Urinary bladder (tissue), 4 donors: ENCODE measurements around the gene CD63. TPM values are rescaled to one million over a fixed set of nuclear protein-coding genes. Genes with fewer than 3 reads are reported as not detected.

Experiments used
- DNase-seq: peaks from one replicate; pipeline ENCODE4 v3.0.0-alpha.2; 2015; ENCODE audit errors: extremely low spot score
- H3K27ac ChIP-seq: one replicate; pipeline ENCODE4 v1.5.1; 2013; ENCODE audit warnings: low read depth, mild to moderate bottlenecking, moderate library complexity
- H3K36me3 ChIP-seq: one replicate; pipeline ENCODE4 v1.6.1; 2013; ENCODE audit warnings: mild to moderate bottlenecking, moderate library complexity; ENCODE audit not compliant: insufficient read depth
- H3K4me1 ChIP-seq: one replicate; pipeline ENCODE4 v1.6.1; 2013; ENCODE audit warnings: mild to moderate bottlenecking, moderate library complexity; ENCODE audit not compliant: insufficient read depth
- H3K4me3 ChIP-seq: one replicate; pipeline ENCODE4 v1.5.1; 2013; ENCODE audit warnings: low read depth, low read length
- WGBS: extraction: QIAGEN DNeasy Blood & Tissue Kit; methylation state at CpG from one replicate; pipeline ENCODE4 v1.1.7; 2013; 5-methylcytosine and 5-hydroxymethylcytosine counted together
- polyA plus RNA-seq: library from polyadenylated mRNA; stranded (reverse); fragments of 200-250 nt; gene quantifications from one replicate; pipeline ENCODE4 v1.2.3, GENCODE V29; 2013
- total RNA-seq: library from RNA; depleted of rRNA; stranded (reverse); fragments of >200 nt; gene quantifications from one replicate; pipeline ENCODE4 v1.2.3, GENCODE V29; 2014
- donor health status: healthy with polysubstance abuse.
- donor health status: healthy.

The CD63 gene
- total and polyA plus RNA-seq, 2 donors = 682 to 1,016 TPM

DNA sequence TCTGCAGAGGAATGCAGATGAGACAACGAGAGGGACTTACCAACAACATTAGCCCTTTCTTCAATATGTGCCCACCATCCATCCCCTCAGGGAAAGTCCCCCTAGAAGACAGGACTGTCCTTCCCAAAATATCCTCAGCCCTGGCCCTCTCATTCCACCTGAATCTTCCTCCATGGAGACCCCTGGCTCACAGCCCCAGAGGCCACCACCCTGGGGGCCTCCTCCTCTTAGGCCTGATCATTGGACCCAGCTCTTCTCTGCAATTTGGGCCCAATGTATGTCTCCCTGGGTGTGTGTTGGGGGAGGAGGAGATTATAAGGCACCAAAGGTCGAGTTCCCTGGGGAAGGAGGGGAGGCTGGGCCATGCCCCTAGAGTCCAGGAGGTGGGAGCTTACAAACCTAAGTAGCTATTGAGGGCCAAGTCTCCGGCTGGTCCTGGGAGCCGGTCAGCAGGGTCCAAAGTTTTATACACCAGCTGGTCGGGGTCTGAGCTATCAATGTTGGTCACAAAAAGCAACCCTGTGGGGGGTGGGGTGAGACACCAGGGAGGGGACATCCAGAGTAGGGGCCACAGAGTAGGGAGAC, 29.2 kb downstream of the CD63 start:
- Histone ChIP-seq H3K4me3 (no peak overlapping the region), H3K4me1 (no peaks in the 10 kb centered on the region), H3K27ac (no peak overlapping the region), H3K36me3 (no peaks in the 10 kb centered on the region)
- DNase-seq = no peak
- WGBS = 73% methylated on average over 5 of the region's 5 CpGs

DNA sequence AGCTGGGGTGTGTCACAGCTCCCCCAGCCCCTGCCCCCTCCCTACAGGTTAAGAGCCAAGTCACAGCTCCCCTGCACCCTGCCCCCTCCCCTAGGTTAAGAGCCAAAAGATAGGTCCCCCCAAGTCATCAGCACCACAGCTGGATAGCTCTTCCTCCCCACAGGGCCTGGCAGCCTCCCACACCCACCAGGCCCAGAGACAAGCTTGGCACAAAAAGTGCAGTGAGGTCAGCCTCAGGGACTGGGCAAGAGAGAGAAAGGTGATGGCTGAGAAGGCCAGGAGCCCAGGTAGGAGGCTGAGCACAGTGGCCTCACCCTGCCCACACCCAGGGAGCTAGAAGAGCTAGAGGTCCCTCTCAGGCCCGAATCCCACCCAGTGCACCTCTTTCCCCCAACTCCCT, 29.8 kb downstream of the CD63 start:
- 92% methylated on average over 1 of the region's 1 CpG for WGBS
- H3K4me1 ChIP-seq = no peaks in the 10 kb centered on the region
- no peak overlapping the region for H3K4me3 ChIP-seq
- H3K36me3 ChIP-seq = no peaks in the 10 kb centered on the region
- H3K27ac ChIP-seq = no peak overlapping the region
- DNase-seq = no peak

DNA sequence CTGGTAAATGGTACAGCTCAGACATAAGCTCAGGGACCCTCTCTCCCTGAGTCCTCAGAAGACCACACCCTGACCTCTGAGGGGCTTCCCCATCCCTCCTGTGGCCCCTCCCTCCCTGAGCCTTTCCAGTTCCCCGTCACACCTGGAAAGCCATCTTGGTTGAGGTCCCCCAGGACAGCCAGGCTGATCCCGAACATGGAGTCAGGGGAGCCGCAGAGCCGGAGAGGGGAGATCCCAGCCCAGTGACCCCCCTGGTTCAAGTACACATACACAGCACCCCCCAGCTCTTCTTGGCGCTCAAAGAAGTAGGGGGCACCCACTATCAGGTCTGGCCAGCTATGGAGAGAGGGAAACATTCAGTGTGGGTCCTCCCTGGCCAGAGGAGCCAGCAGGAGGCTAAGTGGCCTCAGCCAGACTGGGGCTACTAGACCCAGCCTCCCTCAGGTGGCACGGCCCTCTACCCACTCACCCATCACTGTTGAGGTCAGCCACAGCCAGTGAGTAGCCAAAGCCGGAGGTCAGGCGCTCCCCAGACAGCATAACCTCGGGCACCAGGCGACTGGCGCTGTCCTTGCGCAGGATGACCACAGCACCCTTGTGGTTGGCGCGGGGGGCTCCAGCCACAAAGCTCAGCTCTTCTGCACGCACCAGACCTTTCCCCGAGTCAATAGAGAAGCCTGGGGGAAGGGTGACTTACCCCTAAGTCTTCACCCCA, 30.4 kb downstream of the CD63 start:
- Histone ChIP-seq H3K4me3 (no peak overlapping the region), H3K27ac (no peak overlapping the region), H3K36me3 (no peaks in the 10 kb centered on the region), H3K4me1 (no peaks in the 10 kb centered on the region)
- no peak for DNase-seq
- WGBS = 91% methylated on average over 16 of the region's 16 CpGs

DNA sequence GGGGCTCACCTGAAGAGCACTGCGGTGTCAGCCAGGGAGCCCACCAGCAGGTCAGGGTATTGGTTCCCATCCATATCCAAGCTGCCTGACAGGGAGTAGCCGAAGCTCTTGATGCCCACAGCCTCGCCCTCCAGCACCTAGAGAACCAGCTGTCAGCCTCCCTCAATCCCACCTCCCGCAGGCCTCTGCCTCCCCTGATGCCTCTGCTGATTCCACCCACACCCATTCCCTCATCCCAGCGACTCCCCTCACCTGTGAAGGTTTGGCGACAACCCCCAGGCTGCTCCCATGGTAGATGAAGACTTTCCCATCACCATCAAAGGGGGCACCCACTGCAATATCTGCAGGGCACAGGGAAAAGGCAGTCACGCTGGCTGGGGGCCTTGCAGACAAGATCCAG, 31.1 kb downstream of the CD63 start:
- no peak overlapping the region for H3K27ac ChIP-seq
- H3K4me3 ChIP-seq = no peak overlapping the region
- WGBS = 88% methylated on average over 7 of the region's 7 CpGs
- DNase-seq = no peak
- no peaks in the 10 kb centered on the region for H3K4me1 ChIP-seq
- no peaks in the 10 kb centered on the region for H3K36me3 ChIP-seq

DNA sequence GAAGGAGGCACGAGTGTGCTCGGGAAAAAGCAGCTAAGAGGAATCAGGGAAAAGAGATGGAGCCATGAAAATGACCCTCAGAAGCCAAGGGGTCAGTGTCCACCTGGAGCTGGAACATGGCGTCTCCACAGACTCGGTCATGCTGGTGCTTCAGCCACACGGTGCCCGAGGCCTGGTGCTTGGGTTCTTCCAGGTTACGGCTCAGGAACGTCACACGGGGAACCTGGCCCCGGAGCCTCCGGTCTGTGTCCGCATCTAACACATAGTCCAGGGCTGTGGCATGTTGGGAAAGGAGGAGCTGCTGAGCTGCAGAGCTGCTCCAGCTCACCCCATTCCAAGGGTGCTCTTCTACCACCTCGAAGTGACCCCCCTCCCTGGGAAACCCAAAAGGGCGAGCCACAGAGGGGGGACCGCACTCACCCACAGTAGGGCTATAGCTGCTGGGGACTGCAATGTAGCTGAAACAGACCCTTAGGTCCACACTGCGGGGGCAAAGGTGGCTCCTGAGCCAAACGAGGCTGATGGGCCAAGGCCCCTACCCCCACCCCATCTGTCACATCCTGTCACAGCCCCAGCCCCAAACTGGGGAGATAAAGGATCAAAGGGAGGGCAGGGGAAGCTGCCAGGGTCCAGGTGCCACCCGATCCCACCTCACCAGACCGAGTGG, 31.9 kb downstream of the CD63 start:
- Histone ChIP-seq H3K4me3 (no peak overlapping the region), H3K27ac (no peak overlapping the region), H3K4me1 (no peaks in the 10 kb centered on the region), H3K36me3 (no peaks in the 10 kb centered on the region)
- WGBS = 86% methylated on average over 19 of the region's 19 CpGs
- no peak for DNase-seq

DNA sequence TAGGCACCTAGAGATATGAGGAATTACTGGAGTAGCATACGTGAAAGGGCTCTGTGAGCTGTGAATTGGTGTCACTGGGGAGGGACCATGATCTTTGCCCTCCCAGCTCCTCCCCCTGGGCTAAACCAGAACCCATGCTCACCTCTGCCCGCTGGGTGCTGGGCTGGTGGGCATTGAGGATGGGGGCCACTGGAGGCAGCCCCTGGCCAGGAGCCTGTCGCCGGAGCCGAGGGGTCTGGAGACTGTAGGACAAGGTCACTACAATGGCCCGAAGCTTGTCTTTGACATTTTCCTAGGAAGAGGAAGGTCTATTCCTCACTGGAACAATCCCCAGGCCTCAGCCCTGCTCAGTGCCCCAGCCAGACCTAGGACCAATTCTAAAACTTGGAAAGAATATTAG, 32.7 kb downstream of the CD63 start:
- Histone ChIP-seq H3K4me3 (no peak overlapping the region), H3K27ac (no peak overlapping the region), H3K4me1 (no peaks in the 10 kb centered on the region), H3K36me3 (no peaks in the 10 kb centered on the region)
- DNase-seq = no peak
- WGBS = 90% methylated on average over 6 of the region's 6 CpGs

DNA sequence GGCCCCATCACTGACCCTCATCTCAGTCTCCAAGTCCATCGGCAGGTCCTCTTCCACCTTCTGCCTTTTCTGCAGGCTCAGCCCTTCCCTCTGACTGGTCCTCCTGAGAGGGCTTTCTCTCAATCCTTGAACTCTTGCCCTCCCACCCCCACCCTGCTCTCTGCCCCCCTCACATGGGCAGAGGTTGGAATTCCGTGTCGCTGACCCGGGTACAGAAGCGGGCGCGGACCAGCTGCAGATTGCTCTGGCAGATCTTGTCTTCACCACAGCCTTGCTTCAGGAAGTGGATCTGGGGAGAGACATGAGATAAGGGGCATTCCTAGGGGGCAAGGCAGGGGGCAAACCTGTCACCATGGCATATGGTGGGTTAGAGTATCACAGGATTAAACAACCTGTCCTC, 33.5 kb downstream of the CD63 start:
- 70% methylated on average over 7 of the region's 7 CpGs for WGBS
- Histone ChIP-seq H3K4me3 (no peak overlapping the region), H3K4me1 (no peaks in the 10 kb centered on the region), H3K36me3 (no peaks in the 10 kb centered on the region), H3K27ac (no peak overlapping the region)
- DNase-seq = no peak

DNA sequence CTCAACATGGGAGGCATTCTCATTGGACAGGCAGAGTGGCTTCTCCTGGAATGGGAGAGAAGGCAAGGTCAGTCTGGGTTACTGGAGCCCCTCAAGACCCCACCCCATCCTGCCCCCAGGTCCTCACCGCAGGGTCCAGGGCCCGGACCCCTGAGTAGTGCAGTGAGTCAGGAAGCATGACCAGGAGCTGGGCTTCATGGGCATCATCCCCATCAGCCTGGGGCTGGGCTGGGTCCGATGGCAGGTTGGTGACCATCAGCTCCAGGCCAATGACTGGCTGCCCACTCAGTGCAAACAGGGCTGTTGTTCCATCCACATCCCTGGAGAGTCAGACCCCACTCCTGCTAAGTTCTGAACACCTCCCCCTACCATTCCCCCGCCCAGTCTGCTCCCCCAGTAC, 34.2 kb downstream of the CD63 start:
- DNase-seq = no peak
- no peaks in the 10 kb centered on the region for H3K36me3 ChIP-seq

DNA sequence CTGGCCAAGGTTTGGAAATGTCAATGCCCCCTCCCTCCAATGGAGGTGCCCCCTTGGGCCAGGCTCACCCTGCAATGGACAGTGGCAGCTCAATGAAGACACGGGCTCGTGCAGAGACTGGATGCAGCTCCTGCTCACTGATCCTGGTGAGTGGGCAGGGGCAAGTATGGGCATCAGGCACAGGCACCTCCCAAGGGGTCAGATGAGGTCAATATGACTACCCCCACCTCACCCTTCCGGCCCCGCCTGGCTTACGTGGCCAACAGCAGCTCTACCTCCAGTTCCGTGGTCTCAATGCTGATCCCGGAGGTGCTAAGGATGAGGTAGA, 34.7 kb downstream of the CD63 start:
- Histone ChIP-seq H3K36me3 (no peaks in the 10 kb centered on the region), H3K27ac (no peak overlapping the region)
- no peak for DNase-seq

More for the DNA sequence above, 34.2 kb downstream of the CD63 start:
- Histone ChIP-seq H3K27ac (no peak overlapping the region), H3K4me3 (no peak overlapping the region), H3K4me1 (no peaks in the 10 kb centered on the region)
- WGBS = 96% methylated on average over 4 of the region's 4 CpGs

DNA sequence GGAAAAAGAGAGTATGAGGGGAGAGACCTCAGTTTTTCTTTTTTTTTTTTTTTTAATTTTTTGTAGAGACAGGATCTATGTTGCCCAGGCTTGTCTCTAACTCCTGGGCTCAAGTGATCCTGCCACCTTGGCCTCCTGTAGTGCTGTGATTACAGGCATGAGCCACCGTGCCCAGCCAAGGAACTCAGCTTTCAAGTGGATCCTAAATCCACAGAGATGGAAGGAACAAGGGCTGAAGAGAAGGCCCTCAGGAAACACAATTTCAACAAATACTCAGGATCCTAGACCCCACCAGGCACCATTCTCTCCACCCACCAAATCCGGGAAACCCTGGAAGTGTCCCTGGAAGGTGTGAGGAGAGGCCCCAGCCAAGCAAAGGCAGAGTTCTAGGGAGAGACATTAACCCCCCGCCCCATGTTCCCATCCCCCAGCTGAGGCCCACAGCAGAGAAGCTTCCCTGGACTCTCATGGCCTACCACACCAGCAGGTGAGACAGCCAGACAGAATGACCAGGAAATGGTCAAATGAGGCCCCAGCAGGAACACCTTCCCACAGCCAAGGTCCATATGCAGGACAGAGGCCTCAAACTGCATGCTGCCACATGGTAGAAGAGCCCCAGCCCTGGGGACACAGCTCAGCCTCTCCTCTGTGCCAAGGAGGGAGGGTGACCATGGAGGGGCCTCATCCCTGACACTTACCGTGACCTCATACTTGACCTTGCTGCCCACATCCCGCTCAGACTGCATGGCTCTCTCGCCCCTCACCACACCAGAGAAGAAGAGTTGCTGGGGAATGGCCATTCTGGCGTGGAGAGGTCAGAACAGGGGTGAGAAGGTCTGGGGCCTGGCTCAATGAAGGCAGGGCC, 35.3 kb downstream of the CD63 start:
- Histone ChIP-seq H3K4me1 (no peaks in the 10 kb centered on the region), H3K36me3 (no peaks in the 10 kb centered on the region), H3K27ac (no peak overlapping the region), H3K4me3 (no peak overlapping the region)
- DNase-seq = no peak
- 94% methylated on average over 7 of the region's 7 CpGs for WGBS

More for the DNA sequence above, 34.7 kb downstream of the CD63 start:
- H3K4me1 ChIP-seq = no peaks in the 10 kb centered on the region
- no peak overlapping the region for H3K4me3 ChIP-seq
- WGBS = 95% methylated on average over 7 of the region's 7 CpGs

DNA sequence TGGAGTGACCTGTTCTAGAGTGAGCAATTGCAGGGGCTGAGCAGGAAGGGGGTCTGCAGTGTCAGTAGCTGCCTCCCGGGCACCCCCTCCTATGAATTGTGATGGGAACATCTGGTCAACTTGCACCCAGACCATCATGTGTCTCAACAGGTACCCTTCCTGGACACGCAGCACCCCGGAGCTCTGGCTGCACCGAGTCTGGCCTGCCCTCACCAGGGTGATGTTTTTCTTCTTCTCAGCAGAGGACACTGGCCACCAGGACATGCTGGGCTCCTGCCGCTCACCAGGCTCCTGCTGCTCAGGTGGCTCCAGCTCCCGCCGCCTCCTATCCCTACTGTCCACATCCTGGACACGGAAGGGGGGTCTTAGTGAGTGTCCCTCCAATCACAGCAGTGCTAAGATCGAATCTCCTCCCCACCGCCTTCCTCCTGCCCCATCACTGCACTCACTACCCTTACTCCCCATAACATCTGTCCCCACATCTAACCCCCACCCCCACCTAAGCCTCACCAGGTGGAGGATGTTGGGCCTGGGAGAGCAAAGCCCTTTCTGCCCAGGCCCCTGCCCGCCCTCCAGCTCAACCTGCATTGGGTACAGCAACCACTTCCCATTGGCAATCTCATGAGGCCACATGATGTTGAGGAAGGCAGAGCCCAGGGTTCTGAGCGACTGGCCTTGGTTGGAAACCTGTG, 36.0 kb downstream of the CD63 start:
- Histone ChIP-seq H3K36me3 (no peaks in the 10 kb centered on the region), H3K27ac (no peak overlapping the region), H3K4me1 (no peaks in the 10 kb centered on the region), H3K4me3 (no peak overlapping the region)
- WGBS = 91% methylated on average over 12 of the region's 12 CpGs
- DNase-seq = no peak

DNA sequence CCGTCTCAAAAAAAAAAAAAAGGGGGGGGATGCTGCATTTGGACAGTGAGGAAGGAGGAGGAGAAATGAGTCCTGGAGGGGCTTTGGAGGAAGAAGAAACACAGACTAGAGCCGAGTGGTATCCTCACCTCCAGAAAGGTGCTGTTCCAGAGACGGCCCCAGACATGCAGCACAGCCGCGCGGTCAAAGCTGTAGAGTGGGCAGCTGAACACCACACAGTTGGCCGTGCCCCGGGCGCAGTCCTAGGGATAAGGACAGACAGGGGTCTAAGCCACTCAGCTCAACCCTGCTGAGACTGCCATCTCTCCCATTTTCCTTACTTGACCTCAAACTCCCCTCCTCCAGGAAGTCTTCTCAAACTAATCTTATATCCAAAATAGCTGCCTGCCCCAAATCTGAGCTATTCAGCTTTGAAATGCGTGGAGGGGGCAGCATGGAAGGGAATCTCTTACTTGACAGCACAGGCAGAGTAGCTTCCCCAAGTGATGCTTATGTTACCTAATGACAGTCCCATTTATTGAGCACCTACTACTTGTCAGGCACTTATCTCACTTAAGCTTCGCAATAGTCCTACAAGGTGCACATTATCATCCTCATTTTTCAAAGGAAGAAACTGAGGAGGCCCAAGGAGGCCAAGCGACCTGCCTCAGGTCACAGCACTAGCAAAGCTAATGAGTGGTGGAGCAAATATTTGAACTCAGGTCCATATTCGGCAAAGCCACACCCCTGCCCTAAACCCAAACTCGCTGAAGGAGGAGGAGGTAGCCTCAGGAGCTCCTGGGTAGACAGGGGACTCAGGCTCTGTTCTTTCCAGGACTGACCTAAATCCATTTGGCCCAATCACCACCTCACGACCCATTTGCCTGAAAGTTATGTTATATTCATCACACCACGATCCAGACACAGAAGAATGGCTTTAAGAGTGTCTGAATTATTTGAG, 39.8 kb downstream of the CD63 start:
- no peak for DNase-seq
- WGBS = 89% methylated on average over 16 of the region's 16 CpGs
- Histone ChIP-seq H3K27ac (no peak overlapping the region), H3K36me3 (no peaks in the 10 kb centered on the region), H3K4me1 (no peaks in the 10 kb centered on the region), H3K4me3 (no peak overlapping the region)
